ENCODE results near the gene RAB3GAP2. TPM values are rescaled to one million over a fixed set of nuclear protein-coding genes. Genes with fewer than 3 reads are reported as not detected.

The RAB3GAP2 gene
- total RNA-seq, 1 donor from 2014 or later = 39.9 TPM

GRCh38 chr1:220153147-220153546 lies 119.1 kb downstream of the RAB3GAP2 start:
- no peaks in the 10 kb centered on the region for H3K9me3 Mint-ChIP-seq (ENCODE audit: unreplicated experiment)
- no peak for TF ChIP-seq CTCF (IDR thresholded peaks at IDR 0.05)
- no peak overlapping the region for H3K4me3 Mint-ChIP-seq (ENCODE audit: unreplicated experiment)
- no peak overlapping the region for H3K27ac Mint-ChIP-seq (ENCODE audit: unreplicated experiment)
- H3K27me3 Mint-ChIP-seq (ENCODE audit: unreplicated experiment) = no peaks in the 10 kb centered on the region
- H3K36me3 Mint-ChIP-seq (ENCODE audit: unreplicated experiment) = peaks cover 37% of the 10 kb centered on the region
- no peak for DNase-seq (ENCODE audit: extremely low spot score, unreplicated experiment)
- no peaks in the 10 kb centered on the region for H3K4me1 Mint-ChIP-seq (ENCODE audit: unreplicated experiment)

DNA sequence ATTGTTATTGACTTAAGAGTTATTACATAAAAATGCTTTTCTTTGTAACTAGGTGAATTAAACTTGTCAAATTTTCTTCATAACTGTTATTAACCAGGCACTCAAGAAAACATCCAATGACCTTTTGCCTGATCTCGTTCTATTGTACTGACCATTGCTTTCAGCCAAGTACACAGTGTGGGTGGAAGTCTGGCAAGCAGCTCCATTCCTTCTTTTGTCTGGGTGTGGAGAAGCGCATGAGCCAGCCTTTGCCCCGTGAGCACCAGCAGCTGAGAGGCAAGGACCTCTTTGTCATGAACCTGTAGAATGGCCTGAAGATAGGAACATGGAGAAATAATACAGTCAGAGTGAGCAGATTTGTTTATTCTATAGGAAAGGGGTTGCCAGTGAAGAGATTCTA lies 120.8 kb downstream of the RAB3GAP2 start:
- Mint-ChIP-seq H3K27ac (ENCODE audit: unreplicated experiment) (no peak overlapping the region), H3K4me1 (ENCODE audit: unreplicated experiment) (no peaks in the 10 kb centered on the region), H3K9me3 (ENCODE audit: unreplicated experiment) (no peaks in the 10 kb centered on the region), H3K36me3 (ENCODE audit: unreplicated experiment) (peaks cover 33% of the 10 kb centered on the region), H3K27me3 (ENCODE audit: unreplicated experiment) (no peaks in the 10 kb centered on the region), H3K4me3 (ENCODE audit: unreplicated experiment) (no peak overlapping the region)
- DNase-seq (ENCODE audit: extremely low spot score, unreplicated experiment) = no peak
- no peak for TF ChIP-seq CTCF (IDR thresholded peaks at IDR 0.05)

- peaks cover 34% of the 10 kb centered on the region for H3K36me3 Mint-ChIP-seq (ENCODE audit: unreplicated experiment)
- no peaks in the 10 kb centered on the region for H3K9me3 Mint-ChIP-seq (ENCODE audit: unreplicated experiment)
- TF ChIP-seq CTCF (IDR thresholded peaks at IDR 0.05) = no peak
- no peaks in the 10 kb centered on the region for H3K4me1 Mint-ChIP-seq (ENCODE audit: unreplicated experiment)
- H3K4me3 Mint-ChIP-seq (ENCODE audit: unreplicated experiment) = no peak overlapping the region
- no peaks in the 10 kb centered on the region for H3K27me3 Mint-ChIP-seq (ENCODE audit: unreplicated experiment)
- no peak for DNase-seq (ENCODE audit: extremely low spot score, unreplicated experiment)
- H3K27ac Mint-ChIP-seq (ENCODE audit: unreplicated experiment) = no peak overlapping the region
Measured at GRCh38 chr1:220149742-220150141, 122.5 kb downstream of the RAB3GAP2 start.

GRCh38 chr1:220144051-220144450 lies 128.2 kb downstream of the RAB3GAP2 start:
- H3K4me3 Mint-ChIP-seq (ENCODE audit: unreplicated experiment) = no peak overlapping the region
- peaks cover 52% of the 10 kb centered on the region for H3K36me3 Mint-ChIP-seq (ENCODE audit: unreplicated experiment)
- no peaks in the 10 kb centered on the region for H3K9me3 Mint-ChIP-seq (ENCODE audit: unreplicated experiment)
- no peak for DNase-seq (ENCODE audit: extremely low spot score, unreplicated experiment)
- no peaks in the 10 kb centered on the region for H3K27me3 Mint-ChIP-seq (ENCODE audit: unreplicated experiment)
- no peak overlapping the region for H3K27ac Mint-ChIP-seq (ENCODE audit: unreplicated experiment)
- peaks cover 2% of the 10 kb centered on the region for H3K4me1 Mint-ChIP-seq (ENCODE audit: unreplicated experiment)
- no peak for TF ChIP-seq CTCF (IDR thresholded peaks at IDR 0.05)

- Mint-ChIP-seq H3K4me3 (ENCODE audit: unreplicated experiment) (no peak overlapping the region), H3K27me3 (ENCODE audit: unreplicated experiment) (no peaks in the 10 kb centered on the region), H3K27ac (ENCODE audit: unreplicated experiment) (no peak overlapping the region), H3K9me3 (ENCODE audit: unreplicated experiment) (no peaks in the 10 kb centered on the region), H3K36me3 (ENCODE audit: unreplicated experiment) (peaks cover 50% of the 10 kb centered on the region), H3K4me1 (ENCODE audit: unreplicated experiment) (peaks cover 2% of the 10 kb centered on the region)
- no peak for DNase-seq (ENCODE audit: extremely low spot score, unreplicated experiment)
- TF ChIP-seq CTCF (IDR thresholded peaks at IDR 0.05) = no peak
Measured at GRCh38 chr1:220139966-220140365, 132.3 kb downstream of the RAB3GAP2 start.
